ENCODE data around the gene AKR1C2.
A peak's percentile ranks its signal among the peaks of the same experiment; 100 is the strongest.
"Not testable (repeated sequence)": the region's sequence is repeated elsewhere in the genome, so short reads cannot be mapped to it uniquely, and the experiment has no call there.

AKR1C2 gene

DNA sequence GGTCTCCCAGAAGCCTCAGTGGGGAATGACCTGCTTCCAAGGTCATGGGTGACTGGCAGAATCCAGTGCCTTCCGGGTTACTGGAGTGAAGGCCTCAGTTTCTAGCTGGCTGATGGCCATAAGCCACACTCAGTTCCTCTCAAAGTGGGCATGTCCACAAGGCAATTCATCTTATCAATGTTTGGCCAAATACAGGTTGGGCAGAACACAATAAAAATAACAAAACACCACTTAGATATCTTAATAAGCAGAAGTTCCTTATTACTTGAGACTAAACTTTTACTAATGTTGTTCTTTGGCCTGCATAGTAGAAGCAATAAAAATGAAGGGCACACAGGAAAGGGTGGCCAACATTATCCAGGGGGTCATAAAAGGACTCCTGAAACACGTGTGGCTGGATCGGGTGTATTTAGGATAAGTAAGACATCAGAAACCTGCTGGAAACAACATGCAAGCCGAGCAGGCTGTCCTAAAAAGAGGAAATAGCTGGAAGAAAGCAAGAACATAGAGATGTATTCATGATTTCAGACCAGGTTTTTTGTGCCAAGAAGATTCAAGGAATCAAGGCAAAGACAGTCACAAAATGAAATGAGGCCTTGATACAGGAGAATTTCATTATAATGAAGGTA is 19.6 kb upstream of the AKR1C2 start:
- DNase-seq = no peak

GRCh38 chr10:5021624-5022290 is 18.1 kb upstream of the AKR1C2 start:
- DNase-seq = not testable (repeated sequence)

DNA sequence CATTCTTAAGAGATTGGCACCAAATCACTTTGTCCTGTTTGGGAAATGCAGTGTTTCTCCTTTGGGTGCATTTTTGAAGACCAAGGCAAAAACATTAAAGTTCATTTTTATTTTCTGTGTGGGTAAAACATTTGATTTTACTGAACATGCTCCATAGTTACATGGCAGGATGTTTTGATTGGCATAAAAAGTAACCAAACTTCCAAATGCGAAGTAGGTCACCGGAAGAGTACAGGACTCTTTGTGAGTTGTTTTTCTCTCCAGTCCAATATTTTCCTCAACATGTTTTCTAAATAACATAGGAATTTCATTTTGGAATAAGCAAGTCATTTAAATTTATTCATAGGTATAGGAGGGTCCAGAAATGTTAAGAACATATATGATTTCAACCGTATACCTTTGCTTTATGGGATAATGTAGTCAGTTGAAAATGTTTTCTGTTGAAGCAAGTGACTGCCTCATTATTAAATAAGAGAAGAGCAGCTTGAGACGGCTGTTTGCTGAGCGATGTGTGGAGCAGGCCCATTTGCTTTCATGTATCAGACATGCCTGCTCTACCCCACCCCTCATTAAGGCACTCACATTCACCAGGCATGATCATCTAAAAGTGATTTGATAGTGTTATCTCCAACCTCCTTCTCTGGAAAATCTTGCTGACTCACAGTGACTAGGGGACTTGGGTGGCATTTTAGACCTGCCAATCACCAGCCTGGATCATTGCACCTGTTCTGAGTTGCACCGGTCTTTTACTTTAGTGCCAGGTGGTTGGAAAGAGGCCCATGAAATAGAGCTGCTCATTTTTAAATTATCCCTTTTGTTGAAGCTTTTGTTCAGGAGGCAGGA is 16.3 kb upstream of the AKR1C2 start:
- not testable (repeated sequence) for DNase-seq

DNA sequence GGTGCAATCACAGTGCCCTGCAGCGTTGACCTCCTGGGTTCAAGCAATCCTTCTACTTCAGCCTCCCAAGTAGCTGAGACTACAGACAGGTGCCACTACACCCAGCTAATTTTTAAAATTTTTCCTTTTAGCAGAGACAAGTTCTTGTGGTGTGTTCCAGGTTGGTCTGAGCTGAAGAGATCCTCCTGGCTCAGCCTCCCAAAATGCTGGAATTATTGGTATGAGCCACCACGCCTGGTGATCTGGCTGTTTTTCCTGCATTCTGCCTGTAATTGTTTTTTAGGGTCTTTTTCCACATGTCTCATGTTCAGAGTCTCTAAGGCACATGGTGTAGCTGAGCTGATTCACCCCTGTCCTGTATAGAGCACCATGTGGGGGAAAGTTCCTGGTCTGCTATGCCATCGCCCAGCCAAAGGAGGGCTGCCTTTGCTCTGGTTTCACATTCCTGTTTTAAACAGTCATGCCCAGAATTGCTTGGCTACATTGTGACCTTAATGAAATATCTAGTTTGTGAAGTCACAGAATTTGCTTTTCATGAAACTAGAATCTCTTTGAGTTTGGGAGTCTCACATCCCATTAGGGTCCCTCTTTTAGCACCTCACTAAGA is 15.1 kb upstream of the AKR1C2 start:
- DNase-seq = not testable (repeated sequence)

DNA sequence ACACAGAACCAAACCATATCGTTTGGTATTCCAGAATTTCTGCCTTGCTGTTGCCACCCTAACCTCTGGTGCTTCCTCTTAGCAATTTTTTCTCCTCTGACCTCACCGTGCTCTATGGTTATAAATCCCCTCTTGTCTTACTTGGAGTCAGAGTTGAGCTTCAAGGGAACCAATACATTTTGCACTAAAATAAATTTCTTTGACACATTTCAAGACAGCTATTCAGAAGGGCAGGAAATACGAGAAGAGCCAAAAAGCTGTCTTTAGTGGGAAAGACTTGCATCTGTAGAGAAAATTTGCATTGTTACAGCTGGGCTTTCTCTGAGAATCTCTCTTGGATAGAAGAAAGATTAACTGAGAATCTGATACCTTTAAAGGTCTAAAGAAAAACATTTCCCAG is 14.5 kb upstream of the AKR1C2 start:
- DNase-seq = no peak

DNA sequence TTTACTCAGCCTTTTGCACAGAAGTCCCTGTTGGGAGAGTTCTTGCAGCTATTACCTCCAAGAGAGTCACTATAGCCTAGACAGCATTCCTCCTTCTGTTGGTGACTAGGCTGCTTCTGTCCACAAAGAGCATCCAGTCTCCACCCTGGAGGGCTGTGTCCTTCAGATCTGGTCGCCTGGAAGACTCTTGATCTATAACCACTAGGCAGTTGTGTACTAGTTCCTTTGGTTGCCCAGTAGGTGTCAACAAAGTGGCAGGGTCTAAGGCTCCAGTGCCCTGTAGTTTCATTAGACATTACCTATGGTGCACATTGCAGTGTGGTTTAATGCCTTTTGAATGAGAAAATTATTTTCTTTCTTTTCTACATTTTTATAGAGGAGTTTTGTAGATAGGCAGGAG is 11.3 kb upstream of the AKR1C2 start:
- DNase-seq = peak; percentile 2

DNA sequence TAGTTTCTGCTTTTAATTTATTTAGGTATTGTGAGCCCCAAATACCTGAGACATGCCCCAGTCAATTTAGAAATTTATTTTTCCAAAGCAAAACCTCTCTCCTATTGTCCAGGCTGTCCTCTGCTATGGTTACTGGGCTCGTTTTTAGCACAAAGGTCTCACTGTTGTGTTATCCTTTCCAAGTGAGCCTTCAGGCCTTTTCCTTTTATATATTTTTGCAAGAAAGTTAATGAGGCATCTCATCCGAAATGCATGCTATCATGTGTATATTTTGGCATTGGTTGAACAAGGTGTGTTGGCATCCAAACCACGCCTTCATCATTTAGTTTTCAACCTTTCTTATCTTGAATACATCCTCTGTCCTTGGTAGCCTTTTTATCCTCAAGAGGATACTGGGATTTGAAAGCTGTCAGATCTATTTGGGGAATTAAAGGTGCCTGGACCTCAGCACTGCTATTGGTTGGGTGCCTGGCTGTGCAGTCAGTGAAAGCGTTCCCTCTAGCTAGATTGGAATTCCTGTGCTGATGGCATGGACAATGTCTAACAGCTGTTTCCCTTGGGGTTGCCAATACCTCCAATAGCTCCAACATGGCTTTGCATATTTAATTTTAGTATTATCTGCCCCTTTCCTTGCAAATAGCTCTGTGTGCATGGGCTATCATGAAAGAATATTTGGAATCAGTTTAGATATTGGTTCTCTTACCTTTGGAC is 10.7 kb upstream of the AKR1C2 start:
- DNase-seq = not testable (repeated sequence)

GRCh38 chr10:5013385-5013784 is 9.7 kb upstream of the AKR1C2 start:
- no peak for DNase-seq

DNA sequence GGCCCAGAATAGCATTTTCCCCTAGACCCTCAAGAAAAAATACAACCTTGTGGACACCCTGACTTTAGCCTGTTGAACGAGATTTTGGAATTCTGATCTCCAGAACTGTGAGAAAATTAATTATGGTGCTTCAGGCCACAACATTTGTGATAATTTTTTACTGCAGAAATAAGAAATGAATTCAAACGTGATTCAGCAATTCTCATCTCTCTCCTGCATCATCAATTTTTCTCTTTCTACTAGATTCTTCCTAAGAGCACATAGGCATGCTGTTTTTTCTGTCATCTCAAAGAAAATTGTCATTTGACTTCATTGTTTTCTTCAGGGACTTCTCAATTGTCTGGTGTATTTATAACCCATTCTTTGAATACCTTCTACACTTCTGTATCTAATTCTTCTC is 8.9 kb upstream of the AKR1C2 start:
- DNase-seq = no peak

DNA sequence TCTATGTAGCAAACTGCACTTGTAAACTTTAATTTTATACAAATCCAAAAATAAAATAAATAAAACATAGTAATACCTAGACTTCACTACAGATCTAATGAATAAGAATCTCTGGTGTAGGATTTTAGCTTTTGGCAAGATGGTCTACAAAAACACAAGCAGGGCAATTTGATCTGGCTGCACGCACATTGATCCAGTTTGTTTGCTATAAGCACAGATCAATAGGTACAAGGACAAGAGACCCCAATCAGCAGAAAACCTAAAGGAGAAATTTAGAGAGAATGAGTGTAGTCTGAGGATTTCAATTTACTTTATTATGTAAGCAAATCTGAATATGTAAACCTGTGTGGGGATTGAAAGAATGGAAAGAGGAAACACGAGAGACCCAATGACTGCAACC is 7.7 kb upstream of the AKR1C2 start:
- DNase-seq = not testable (repeated sequence)

GRCh38 chr10:5010043-5010442 is 6.4 kb upstream of the AKR1C2 start:
- DNase-seq = not testable (repeated sequence)

- DNase-seq = not testable (repeated sequence)
Observed at GRCh38 chr10:5008857-5009548, 5.3 kb upstream of the AKR1C2 start.

DNA sequence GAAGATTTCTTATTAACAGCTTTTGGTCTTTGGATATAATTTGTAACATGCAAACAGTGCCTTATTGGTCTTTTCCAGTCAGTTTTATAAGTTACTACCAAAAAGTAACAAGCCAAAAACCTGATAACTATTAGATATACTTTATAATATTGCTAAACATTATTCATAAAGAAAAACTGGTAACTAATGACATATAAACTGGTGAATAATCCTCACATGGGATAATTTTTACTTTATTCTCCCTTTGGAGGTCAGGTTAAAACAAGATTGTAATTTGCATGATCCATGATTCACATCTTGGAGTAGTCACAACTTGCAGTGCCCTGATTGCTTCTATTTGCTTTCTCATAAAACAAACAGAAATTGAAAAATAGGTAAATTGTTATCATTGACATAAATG is 844 bp upstream of the AKR1C2 start:
- DNase-seq = not testable (repeated sequence)

DNA sequence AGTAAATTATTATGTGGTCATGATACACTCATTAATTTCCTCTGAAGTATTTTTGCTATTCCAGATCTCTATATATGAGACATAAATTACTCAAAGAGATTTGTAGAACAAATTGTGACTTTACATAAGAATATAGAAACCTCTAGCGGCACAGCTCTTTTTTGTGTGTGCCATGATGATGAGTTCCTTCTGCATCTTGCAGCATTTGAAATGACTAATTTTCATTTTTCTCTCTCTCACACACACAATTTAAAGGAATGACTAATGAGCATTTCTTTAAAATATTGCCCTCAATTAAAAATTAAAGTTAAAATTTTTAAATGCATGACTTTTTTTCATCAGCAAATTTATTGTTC is 351 bp upstream of the AKR1C2 start:
- not testable (repeated sequence) for DNase-seq

GRCh38 chr10:5002013-5002727 is 1.5 kb downstream of the AKR1C2 start:
- DNase-seq = no peak

- DNase-seq = no peak
Observed at GRCh38 chr10:4998671-4999070, 5.0 kb downstream of the AKR1C2 start.

GRCh38 chr10:4994260-4994659 is 9.4 kb downstream of the AKR1C2 start:
- not testable (repeated sequence) for DNase-seq

- DNase-seq = not testable (repeated sequence)
Observed at GRCh38 chr10:4992564-4992963, 11.1 kb downstream of the AKR1C2 start.

DNA sequence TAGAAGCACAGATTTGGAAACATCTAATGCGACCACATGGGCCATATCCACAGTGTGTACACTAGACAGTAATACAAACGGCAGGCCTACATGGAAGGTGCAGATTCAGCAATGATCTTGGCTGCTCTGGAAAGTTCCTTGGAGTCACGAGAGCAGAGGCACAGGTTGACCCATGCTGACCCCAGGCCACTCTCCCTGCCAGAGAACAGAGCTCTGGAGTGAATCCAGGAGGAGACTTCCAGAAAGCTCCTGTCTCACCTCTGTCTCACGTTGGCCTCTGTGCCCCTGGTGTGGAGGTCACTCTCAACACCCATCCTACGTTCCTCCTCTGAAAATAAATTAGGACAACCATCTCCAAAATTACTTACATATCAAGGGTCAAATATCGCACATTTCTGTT is 12.2 kb downstream of the AKR1C2 start:
- DNase-seq = not testable (repeated sequence)

GRCh38 chr10:4990217-4990616 is 13.4 kb downstream of the AKR1C2 start:
- no peak for DNase-seq

DNA sequence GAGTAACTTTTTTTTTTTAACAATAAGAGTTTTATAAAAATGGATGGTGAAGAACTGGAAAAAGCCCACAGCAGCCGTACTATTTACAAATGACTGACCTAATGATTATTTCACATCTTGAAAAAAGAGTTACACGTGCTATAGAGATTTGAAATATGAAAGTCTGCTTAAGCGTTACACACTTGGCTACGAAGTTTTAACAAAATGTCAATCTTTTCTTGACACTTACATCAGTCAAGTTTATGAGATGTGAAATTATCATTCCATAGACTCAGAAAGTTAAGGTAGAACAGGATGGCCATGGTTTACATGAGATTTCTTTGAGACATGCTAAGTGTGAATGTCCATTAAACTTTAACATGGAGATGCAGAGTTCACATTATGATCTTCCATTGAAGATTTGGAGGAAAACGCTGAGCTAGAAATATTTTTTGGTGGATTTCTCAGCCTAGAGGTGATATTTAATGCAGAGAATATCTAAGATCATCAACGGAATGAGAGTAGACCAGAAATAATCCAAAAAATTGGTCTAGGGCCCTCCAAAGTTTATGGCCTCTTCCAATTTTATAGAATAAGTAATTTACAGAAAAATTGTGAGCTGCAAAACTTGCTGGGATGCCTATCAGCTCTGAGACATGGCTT is 15.5 kb downstream of the AKR1C2 start:
- not testable (repeated sequence) for DNase-seq

All from CD4-positive, alpha-beta T cell treated with Interleukin-17A for 4 hours (primary cell).